HepG2 (cell line): ENCODE measurements around the gene C1QTNF9. TPM values are rescaled to one million over a fixed set of nuclear protein-coding genes. Genes with fewer than 3 reads are reported as not detected.

ENCODE experiments used
- ATAC-seq: fragments of 200-7000 bp; cut with Tn5 transposase; 3 replicates; pipeline ENCODE4 v1.9.1; 2020; ENCODE audit warnings: mild to moderate bottlenecking, moderate library complexity
- BruUV-seq: library from RNA; stranded (reverse); fragments of 400-500 nt; replicated peaks from 2 replicates; lab custom pipeline; 2021; lab: Mats Ljungman, UMichigan
- CTCF ChIA-PET: fragments of 300-600 bp; formaldehyde crosslinking; extraction: SDS; loops from one replicate; lab custom pipeline; 2021; ENCODE audit warnings: low total read pairs, inconsistent platforms, low intra/inter-chr PET ratio; lab: Yijun Ruan, JAX
- POLR2A ChIA-PET: fragments of 350-600 bp; sonication (Branson Sonifier 250); formaldehyde crosslinking; loops from one replicate; lab custom pipeline; 2020; ENCODE audit warnings: antibody characterized with exemption, inconsistent platforms; lab: Yijun Ruan, JAX
- DNase-seq: peaks from one replicate; pipeline ENCODE4 v3.0.0-alpha.2; 2015; ENCODE audit warnings: low spot score
- FAIRE-seq: peaks from 3 replicates; lab custom pipeline; 2011; peaks lifted over from hg19 to GRCh38; lab: Jason Lieb, UNC
- H2AFZ ChIP-seq: one replicate; pipeline ENCODE4 v1.6.1; 2011; ENCODE audit warnings: low read length, inconsistent platforms
- H3K27ac ChIP-seq: fragments of 300-600 bp; 3 replicates; pipeline ENCODE4 v1.8.0; 2011; ENCODE audit warnings: mixed run types, mild to moderate bottlenecking, mixed read lengths, low read length, inconsistent platforms; ENCODE audit not compliant: insufficient read depth; ENCODE audit errors: extremely low read length
- H3K27me3 ChIP-seq, 2 experiments: fragments of 200-600 bp in 1 of 2; 2 replicates in 1 of 2; 3 replicates in 1 of 2; pipeline versions ENCODE4 v1.6.0 to v1.8.0; 2011; ENCODE audit warnings: low read length in 2 of 2, mild to moderate bottlenecking in 2 of 2, moderate library complexity in 2 of 2, inconsistent platforms in 1 of 2; ENCODE audit not compliant: insufficient read depth in 2 of 2, control insufficient read depth in 1 of 2
- H3K36me3 ChIP-seq, 2 experiments: fragments of 200-600 bp in 1 of 2; replicated peaks in 1 of 2; 2 replicates in 1 of 2; 3 replicates in 1 of 2; pipeline versions ENCODE4 v1.5.1 to v1.8.0; 2011; ENCODE audit warnings: low read length in 2 of 2, inconsistent platforms in 1 of 2; ENCODE audit not compliant: insufficient read depth in 2 of 2, control insufficient read depth in 1 of 2
- H3K4me1 ChIP-seq: 2 replicates; pipeline ENCODE4 v1.5.1; 2012; ENCODE audit warnings: low read length, inconsistent platforms; ENCODE audit not compliant: insufficient read depth
- H3K4me2 ChIP-seq: 2 replicates; pipeline ENCODE4 v1.6.0; 2011; ENCODE audit warnings: low read depth, low read length, inconsistent platforms
- H3K4me3 ChIP-seq, 3 experiments: fragments of 200-600 bp in 1 of 3; sonication (generic), shearing (Covaris generic) in 1 of 3; replicated peaks in 1 of 3; 2 replicates each; pipeline ENCODE4 v1.5.1; 2011 to 2016; ENCODE audit warnings: low read length in 3 of 3, inconsistent platforms in 2 of 3, low read depth in 2 of 3, mild to moderate bottlenecking in 2 of 3, control low read depth in 1 of 3, mixed read lengths in 1 of 3; ENCODE audit not compliant: insufficient read depth in 1 of 3
- H3K79me2 ChIP-seq: one replicate; pipeline ENCODE4 v1.6.1; 2011; ENCODE audit warnings: low read length, inconsistent platforms; ENCODE audit not compliant: insufficient read depth
- H3K9ac ChIP-seq: 2 replicates; pipeline ENCODE4 v1.6.0; 2011; ENCODE audit warnings: mild to moderate bottlenecking, low read depth, low read length, inconsistent platforms; ENCODE audit not compliant: insufficient read depth
- H3K9me3 ChIP-seq: 2 replicates; pipeline ENCODE4 v1.5.1; 2012; ENCODE audit warnings: mild to moderate bottlenecking, low read length
- H4K20me1 ChIP-seq: 2 replicates; pipeline ENCODE4 v1.6.0; 2011; ENCODE audit warnings: inconsistent platforms, mild to moderate bottlenecking, low read length, moderate library complexity; ENCODE audit not compliant: insufficient read depth
- KAT2B ChIP-seq: fragments of 150-350 bp; IDR thresholded peaks from 2 replicates; pipeline ENCODE4 v1.6.1; 2014; ENCODE audit warnings: low read depth, low read length, borderline replicate concordance
- SALL2 ChIP-seq: sonication (generic); formaldehyde crosslinking; IDR thresholded peaks from 2 replicates; pipeline ENCODE4 v1.8.1; 2023; ENCODE audit warnings: mild to moderate bottlenecking, missing genetic modification reagents, inconsistent platforms
- SATB2 ChIP-seq: sonication (generic); formaldehyde crosslinking; IDR thresholded peaks from 2 replicates; pipeline ENCODE4 v1.5.0; 2020; ENCODE audit warnings: missing genetic modification reagents
- SRF ChIP-seq: IDR thresholded peaks from 2 replicates; pipeline ENCODE4 v1.6.1; 2011; ENCODE audit warnings: mild to moderate bottlenecking, low read depth, low read length, moderate library complexity
- ZFP37 ChIP-seq: sonication (generic); formaldehyde crosslinking; IDR thresholded peaks from 2 replicates; pipeline ENCODE4 v1.4.0; 2020; ENCODE audit warnings: missing genetic modification reagents, borderline replicate concordance
- ZNF274 ChIP-seq: sonication (generic); formaldehyde crosslinking; IDR thresholded peaks from 2 replicates; pipeline ENCODE4 v1.5.1; 2020; ENCODE audit warnings: mild to moderate bottlenecking, missing genetic modification reagents
- ZNF552 ChIP-seq: sonication (generic); formaldehyde crosslinking; IDR thresholded peaks from 2 replicates; pipeline ENCODE4 v1.9.0; 2022; ENCODE audit warnings: missing genetic modification reagents, mild to moderate bottlenecking, borderline replicate concordance
- ZNF672 ChIP-seq: sonication (generic); formaldehyde crosslinking; IDR thresholded peaks from 2 replicates; pipeline ENCODE4 v1.8.1; 2022; ENCODE audit warnings: missing genetic modification reagents
- ZNF781 ChIP-seq: sonication (generic); formaldehyde crosslinking; IDR thresholded peaks from 2 replicates; pipeline ENCODE4 v1.5.1; 2020; ENCODE audit warnings: borderline replicate concordance, mild to moderate bottlenecking, missing genetic modification reagents; ENCODE audit errors: not compliant biosample characterization
- ZZZ3 ChIP-seq: sonication (generic); formaldehyde crosslinking; IDR thresholded peaks from 2 replicates; pipeline ENCODE4 v1.4.0; 2020; ENCODE audit warnings: missing genetic modification reagents, mild to moderate bottlenecking, borderline replicate concordance
- WGBS: methylation state at CpG from one replicate; pipeline ENCODE4 v1.1.6; 2017; ENCODE audit warnings: low lambda C conversion rate; 5-methylcytosine and 5-hydroxymethylcytosine counted together
- in situ Hi-C: cut with HindIII; loops from 2 replicates; pipeline ENCODE4 v1.10.0; 2017; ENCODE audit warnings: low pct_unique_long_range_greater_than_20kb; ENCODE audit not compliant: extremely low pct_ligation_motif_present
- intact Hi-C: fragments of 100-400 bp; cut with micrococcal nuclease; formaldehyde crosslinking; loops from one replicate; pipeline ENCODE4 v1.10.0; 2022; ENCODE audit not compliant: unreplicated experiment
- polyA plus RNA-seq, 8 experiments: library from polyadenylated mRNA; depleted of rRNA in 3 of 8; stranded (reverse) in 7 of 8; unstranded in 1 of 8; fragments of >200 nt; fragmentation: Illumina TruSeq in 4 of 8; extraction: Trizol in 4 of 8; gene quantifications; 2 replicates each; pipeline versions ENCODE4 v1.2.1 to v1.2.3, GENCODE V29; 2011 to 2016; ENCODE audit warnings: low read depth in 4 of 8, missing spikeins in 1 of 8, mixed read lengths in 1 of 8; ENCODE audit not compliant: insufficient read depth in 1 of 8
- total RNA-seq, 5 experiments: library from RNA; depleted of rRNA; stranded (reverse); fragments of >200 nt; fragmentation: Illumina TruSeq; extraction: Trizol; gene quantifications; 2 replicates each; pipeline ENCODE4 v1.2.3, GENCODE V29; 2016; ENCODE audit warnings: low read depth in 1 of 5
- TF ChIP-seq, protein P1 (sequence below): sonication (generic); formaldehyde crosslinking; IDR thresholded peaks from 2 replicates; pipeline ENCODE4 v1.5.0; 2020; ENCODE audit warnings: mild to moderate bottlenecking, missing genetic modification reagents, moderate library complexity
- TF ChIP-seq, protein P2 (sequence below): sonication (generic); formaldehyde crosslinking; IDR thresholded peaks from 2 replicates; pipeline ENCODE4 v1.5.0; 2020; ENCODE audit warnings: mild to moderate bottlenecking, missing genetic modification reagents, borderline replicate concordance

C1QTNF9 gene
- total and polyA plus RNA-seq, 2 of the 13 experiments (the other 11 are each of a cell fraction or from before 2014, with no cell fraction given): not detected

DNA sequence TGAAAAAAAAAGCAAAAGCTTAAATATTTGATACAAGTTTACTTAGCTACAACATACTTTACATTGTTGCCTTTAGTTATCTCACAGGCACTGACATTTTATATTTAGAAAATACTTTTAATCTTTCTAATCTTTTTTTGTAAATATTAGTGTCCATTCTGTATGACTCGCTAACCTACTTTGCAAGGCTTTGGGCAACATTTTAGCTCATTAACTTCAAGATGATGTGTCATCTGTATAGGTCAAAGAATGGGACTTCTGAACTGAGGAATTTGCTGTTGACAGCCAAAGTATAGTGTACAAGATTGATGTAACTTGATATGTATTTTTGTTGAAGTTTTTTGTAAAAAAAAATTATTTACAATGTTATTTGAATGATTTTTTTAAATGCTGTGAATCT lies 2.7 kb upstream of the C1QTNF9 start:
- Histone ChIP-seq H4K20me1 (no peaks in the 10 kb centered on the region), H2AFZ (no peak overlapping the region), H3K27ac (no peak overlapping the region), H3K4me2 (no peak overlapping the region), H3K9ac (no peak overlapping the region), H3K4me1 (peaks cover 8% of the 10 kb centered on the region), H3K27me3 (no peaks in the 10 kb centered on the region), H3K79me2 (no peaks in the 10 kb centered on the region), H3K36me3 (peaks cover 9 to 21% of the 10 kb centered on the region in 2 experiments; a peak in 4 of 5 replicates), H3K4me3 (no peak overlapping the region), H3K9me3 (no peaks in the 10 kb centered on the region)
- CTCF ChIA-PET: no interaction called here
- no peak for ATAC-seq
- POLR2A ChIA-PET: no interaction called here
- TF ChIP-seq SRF: no peak
- no peak for TF ChIP-seq ZFP37 (CRISPR knock-in tag)
- TF ChIP-seq ZNF781: no peak
- no peak for TF ChIP-seq SALL2 (CRISPR knock-in tag)
- no peak for TF ChIP-seq ZNF672 (CRISPR knock-in tag)
- no peak for TF ChIP-seq ZNF274 (CRISPR knock-in tag)
- no peak for TF ChIP-seq ZZZ3 (CRISPR knock-in tag)
- TF ChIP-seq, protein P1, sequence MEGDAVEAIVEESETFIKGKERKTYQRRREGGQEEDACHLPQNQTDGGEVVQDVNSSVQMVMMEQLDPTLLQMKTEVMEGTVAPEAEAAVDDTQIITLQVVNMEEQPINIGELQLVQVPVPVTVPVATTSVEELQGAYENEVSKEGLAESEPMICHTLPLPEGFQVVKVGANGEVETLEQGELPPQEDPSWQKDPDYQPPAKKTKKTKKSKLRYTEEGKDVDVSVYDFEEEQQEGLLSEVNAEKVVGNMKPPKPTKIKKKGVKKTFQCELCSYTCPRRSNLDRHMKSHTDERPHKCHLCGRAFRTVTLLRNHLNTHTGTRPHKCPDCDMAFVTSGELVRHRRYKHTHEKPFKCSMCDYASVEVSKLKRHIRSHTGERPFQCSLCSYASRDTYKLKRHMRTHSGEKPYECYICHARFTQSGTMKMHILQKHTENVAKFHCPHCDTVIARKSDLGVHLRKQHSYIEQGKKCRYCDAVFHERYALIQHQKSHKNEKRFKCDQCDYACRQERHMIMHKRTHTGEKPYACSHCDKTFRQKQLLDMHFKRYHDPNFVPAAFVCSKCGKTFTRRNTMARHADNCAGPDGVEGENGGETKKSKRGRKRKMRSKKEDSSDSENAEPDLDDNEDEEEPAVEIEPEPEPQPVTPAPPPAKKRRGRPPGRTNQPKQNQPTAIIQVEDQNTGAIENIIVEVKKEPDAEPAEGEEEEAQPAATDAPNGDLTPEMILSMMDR: no peak
- no peak for TF ChIP-seq KAT2B
- TF ChIP-seq SATB2: no peak
- no peak for TF ChIP-seq ZNF552 (CRISPR knock-in tag)
- TF ChIP-seq, protein P2, sequence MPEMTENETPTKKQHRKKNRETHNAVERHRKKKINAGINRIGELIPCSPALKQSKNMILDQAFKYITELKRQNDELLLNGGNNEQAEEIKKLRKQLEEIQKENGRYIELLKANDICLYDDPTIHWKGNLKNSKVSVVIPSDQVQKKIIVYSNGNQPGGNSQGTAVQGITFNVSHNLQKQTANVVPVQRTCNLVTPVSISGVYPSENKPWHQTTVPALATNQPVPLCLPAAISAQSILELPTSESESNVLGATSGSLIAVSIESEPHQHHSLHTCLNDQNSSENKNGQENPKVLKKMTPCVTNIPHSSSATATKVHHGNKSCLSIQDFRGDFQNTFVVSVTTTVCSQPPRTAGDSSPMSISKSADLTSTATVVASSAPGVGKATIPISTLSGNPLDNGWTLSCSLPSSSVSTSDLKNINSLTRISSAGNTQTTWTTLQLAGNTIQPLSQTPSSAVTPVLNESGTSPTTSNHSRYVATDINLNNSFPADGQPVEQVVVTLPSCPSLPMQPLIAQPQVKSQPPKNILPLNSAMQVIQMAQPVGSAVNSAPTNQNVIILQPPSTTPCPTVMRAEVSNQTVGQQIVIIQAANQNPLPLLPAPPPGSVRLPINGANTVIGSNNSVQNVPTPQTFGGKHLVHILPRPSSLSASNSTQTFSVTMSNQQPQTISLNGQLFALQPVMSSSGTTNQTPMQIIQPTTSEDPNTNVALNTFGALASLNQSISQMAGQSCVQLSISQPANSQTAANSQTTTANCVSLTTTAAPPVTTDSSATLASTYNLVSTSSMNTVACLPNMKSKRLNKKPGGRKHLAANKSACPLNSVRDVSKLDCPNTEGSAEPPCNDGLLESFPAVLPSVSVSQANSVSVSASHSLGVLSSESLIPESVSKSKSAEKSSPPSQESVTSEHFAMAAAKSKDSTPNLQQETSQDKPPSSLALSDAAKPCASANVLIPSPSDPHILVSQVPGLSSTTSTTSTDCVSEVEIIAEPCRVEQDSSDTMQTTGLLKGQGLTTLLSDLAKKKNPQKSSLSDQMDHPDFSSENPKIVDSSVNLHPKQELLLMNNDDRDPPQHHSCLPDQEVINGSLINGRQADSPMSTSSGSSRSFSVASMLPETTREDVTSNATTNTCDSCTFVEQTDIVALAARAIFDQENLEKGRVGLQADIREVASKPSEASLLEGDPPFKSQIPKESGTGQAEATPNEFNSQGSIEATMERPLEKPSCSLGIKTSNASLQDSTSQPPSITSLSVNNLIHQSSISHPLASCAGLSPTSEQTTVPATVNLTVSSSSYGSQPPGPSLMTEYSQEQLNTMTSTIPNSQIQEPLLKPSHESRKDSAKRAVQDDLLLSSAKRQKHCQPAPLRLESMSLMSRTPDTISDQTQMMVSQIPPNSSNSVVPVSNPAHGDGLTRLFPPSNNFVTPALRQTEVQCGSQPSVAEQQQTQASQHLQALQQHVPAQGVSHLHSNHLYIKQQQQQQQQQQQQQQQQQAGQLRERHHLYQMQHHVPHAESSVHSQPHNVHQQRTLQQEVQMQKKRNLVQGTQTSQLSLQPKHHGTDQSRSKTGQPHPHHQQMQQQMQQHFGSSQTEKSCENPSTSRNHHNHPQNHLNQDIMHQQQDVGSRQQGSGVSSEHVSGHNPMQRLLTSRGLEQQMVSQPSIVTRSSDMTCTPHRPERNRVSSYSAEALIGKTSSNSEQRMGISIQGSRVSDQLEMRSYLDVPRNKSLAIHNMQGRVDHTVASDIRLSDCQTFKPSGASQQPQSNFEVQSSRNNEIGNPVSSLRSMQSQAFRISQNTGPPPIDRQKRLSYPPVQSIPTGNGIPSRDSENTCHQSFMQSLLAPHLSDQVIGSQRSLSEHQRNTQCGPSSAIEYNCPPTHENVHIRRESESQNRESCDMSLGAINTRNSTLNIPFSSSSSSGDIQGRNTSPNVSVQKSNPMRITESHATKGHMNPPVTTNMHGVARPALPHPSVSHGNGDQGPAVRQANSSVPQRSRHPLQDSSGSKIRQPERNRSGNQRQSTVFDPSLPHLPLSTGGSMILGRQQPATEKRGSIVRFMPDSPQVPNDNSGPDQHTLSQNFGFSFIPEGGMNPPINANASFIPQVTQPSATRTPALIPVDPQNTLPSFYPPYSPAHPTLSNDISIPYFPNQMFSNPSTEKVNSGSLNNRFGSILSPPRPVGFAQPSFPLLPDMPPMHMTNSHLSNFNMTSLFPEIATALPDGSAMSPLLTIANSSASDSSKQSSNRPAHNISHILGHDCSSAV: no peak
- 78% methylated on average over 1 of the region's 1 CpG for WGBS
- BruUV-seq: no TSS peak
- no peak for FAIRE-seq
- peak; percentile 13 for DNase-seq
- intact Hi-C loops (no loop called here), in situ Hi-C loops (no loop called here)
